ENCODE measurements around the gene CFTR.

- TF ChIP-seq CHD1 (IDR thresholded peaks at IDR 0.05; ENCODE audit: low read depth, low read length) (no peak), SP1 (IDR thresholded peaks at IDR 0.05; ENCODE audit: low read depth, low read length) (no peak), CHD2 (IDR thresholded peaks at IDR 0.05; ENCODE audit: low read length) (no peak), TAF1 (IDR thresholded peaks at IDR 0.05; ENCODE audit: low read depth, low read length) (no peak), POLR2A (IDR thresholded peaks at IDR 0.05; ENCODE audit: control extremely low read depth in 1 of 2, low read depth in 2 of 2, low read length in 2 of 2) (no peak), RBBP5 (IDR thresholded peaks at IDR 0.05; ENCODE audit: borderline replicate concordance, low read depth, low read length) (no peak), CEBPB (IDR thresholded peaks at IDR 0.05; ENCODE audit: low read depth, low read length) (no peak), ZNF274 (IDR thresholded peaks at IDR 0.05; ENCODE audit: borderline replicate concordance, extremely low read depth, low read length) (no peak)
Measured at GRCh38 chr7:117555260-117555659, 75.4 kb downstream of the CFTR start.
